ELR (cell line): ENCODE results near the gene UBE2Q1.

ENCODE experiments used
- DNase-seq: peaks from one replicate; pipeline ENCODE4 v3.0.0-alpha.2; 2015; ENCODE audit warnings: low read depth

Gene UBE2Q1

DNA sequence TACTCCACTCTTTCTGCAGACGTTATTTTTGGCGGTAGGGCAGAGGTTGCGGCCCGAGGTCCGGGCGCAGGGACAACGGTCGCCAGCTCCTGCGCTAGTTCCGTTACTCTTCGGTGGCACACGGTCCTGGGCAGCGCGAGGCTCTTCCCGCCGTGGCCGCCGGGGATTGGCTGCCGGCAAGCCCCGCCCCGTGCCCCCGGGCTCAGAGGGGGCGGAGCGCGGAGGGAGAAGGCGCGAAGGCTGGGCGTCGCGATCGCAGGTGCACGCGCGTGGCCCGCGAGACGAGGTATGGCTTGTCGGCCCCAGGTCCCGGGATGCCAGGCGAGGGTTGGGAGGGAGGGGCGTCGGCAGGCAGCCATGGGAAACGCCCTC, 55.7 kb downstream of the UBE2Q1 start:
- no peak for DNase-seq

DNA sequence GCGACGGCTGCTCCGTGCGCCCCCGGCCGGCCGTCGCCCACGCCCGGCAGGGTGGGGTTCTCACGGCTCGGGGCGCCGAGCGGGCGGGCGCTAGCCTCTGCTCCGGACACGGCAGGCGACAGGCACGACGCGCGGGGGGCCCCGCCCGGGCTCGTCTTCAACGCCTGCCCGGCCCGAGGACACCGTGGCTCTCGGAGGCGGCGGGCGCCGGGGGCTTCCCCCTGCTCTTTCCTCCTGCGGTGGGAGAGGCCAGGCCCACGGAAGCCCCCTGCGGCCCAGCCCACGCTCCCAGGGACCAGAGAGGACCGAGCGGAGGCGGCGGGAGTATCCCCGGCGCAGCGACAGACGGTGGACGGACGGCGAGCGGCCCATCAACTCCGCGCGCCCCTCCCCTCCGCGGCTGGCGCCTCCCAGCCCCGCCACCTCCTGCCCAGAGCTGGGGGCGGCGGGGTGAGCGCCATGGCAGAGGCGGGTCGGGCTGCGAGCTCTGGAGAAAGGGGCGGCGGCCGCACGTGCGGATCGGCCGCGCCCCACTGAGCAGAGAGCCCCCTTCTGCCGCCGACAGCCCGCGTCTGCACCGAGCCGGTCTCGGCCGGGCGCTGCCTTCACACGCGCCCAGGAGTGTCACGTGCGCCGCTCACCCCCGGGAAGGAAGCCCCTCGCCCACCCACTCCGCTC, 56.3 kb downstream of the UBE2Q1 start, which contains the start of the genes SHE and TDRD10:
Gene SHE, minus strand, starts transcription at position 347 of the 678 bp plus-strand sequence. CDS start 386 bp downstream, outside the sequence.
Gene TDRD10, plus strand, starts transcription at position 154 of the 678 bp plus-strand sequence. CDS start 4,685 bp downstream, outside the sequence.
- DNase-seq = no peak

DNA sequence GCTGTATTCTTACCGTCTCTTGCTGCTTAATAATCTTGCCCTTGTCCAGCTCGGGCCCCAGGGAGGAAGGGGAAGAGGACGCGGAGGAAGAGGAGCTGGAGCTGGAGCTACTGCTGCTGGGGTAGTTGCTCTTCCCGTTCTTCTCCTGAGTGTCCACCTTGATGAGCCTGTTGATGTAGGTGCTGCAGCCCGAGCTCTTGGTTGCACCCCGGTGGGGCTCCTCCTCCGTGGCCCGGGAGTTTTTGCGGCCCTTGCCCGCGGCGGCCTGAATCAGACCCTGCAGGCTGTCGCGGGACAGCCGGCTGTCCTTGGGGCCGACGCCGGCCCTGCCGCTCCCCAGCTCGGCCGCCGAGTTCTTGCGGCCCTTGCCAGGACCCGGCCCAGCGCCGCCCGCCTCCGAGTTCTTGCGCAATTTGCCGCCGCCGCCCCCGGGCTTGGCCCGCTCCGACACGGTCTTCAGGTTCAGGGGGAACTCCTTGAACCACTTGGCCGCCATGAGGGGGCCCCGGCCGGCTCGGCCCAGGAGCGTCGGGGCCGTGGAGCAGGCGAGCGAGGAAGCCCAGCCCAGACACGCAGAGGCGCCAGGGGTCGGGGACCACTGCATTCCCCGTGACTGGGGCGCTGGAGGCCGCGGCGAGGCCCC, 56.9 kb downstream of the UBE2Q1 start:
- DNase-seq = no peak

DNA sequence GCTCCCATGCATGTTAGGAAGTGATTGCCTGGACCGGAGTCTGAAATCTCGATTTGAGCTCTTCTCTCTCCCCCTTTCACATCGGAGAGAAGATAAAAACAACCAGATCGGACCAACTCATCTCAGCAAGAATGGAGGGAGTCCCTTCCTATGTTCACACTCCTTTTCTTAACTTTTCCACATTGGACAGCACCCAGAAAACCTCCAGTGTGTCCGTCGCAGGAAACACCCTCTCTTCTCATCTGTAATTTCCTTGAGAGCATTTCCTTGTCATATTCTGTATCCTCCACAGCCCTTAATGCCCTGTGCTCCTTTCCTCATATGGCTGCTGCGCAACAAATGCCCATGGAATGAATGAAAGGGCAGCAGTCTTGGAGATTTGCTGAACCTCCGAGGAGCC, 57.9 kb downstream of the UBE2Q1 start:
- no peak for DNase-seq

DNA sequence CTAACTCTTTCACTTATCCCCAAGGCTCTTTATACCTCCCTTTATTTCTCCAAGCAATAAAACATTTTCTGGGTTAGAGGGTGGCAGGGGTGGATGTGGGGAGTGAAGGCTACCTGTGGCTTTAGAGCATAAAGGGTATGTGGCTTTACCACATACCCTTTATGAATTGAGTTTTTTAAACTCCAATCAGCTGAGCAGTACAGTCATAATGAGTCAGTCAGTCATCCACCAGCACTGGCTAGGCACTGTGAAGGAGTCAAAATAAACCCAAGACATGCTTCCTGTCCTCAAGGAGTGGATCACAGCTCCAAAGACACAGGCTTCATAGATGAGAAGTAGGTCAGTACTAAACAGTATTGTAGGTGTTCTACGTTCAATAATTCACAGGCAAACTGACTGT, 59.0 kb downstream of the UBE2Q1 start:
- DNase-seq = no peak
